Endothelial cell of umbilical vein (primary cell): ENCODE measurements around the gene SNORC. TPM values are rescaled to one million over a fixed set of nuclear protein-coding genes. Genes with fewer than 3 reads are reported as not detected.

Source experiments
- BruUV-seq: library from RNA; stranded (reverse); fragments of 400-500 nt; replicated peaks from 2 replicates; lab custom pipeline; 2021; lab: Mats Ljungman, UMichigan
- CTCF ChIA-PET: fragments of 300-600, 350-600 bp; sonication (Branson Sonifier 250); formaldehyde crosslinking; loops from one replicate; lab custom pipeline; 2021; ENCODE audit warnings: antibody characterized with exemption, inconsistent platforms; lab: Charles Lee
- POLR2A ChIA-PET: fragments of 300-600, 350-600 bp; sonication (Branson Sonifier 250); formaldehyde crosslinking; loops from one replicate; lab custom pipeline; 2021; ENCODE audit warnings: antibody characterized with exemption, inconsistent platforms; lab: Charles Lee
- DNase-seq: peaks from one replicate; pipeline ENCODE4 v3.0.0-alpha.2; 2011; ENCODE audit warnings: low read depth, low spot score
- FAIRE-seq: peaks from 2 replicates; lab custom pipeline; 2011; peaks lifted over from hg19 to GRCh38; lab: Jason Lieb, UNC
- H2AFZ ChIP-seq: 2 replicates; pipeline ENCODE4 v1.6.0; 2012; ENCODE audit warnings: low read depth, low read length, control low read depth, inconsistent platforms
- H3K27ac ChIP-seq: 2 replicates; pipeline ENCODE4 v1.5.1; 2011; ENCODE audit warnings: low read depth, mild to moderate bottlenecking, control low read depth, low read length, moderate library complexity; ENCODE audit not compliant: insufficient read depth
- H3K27me3 ChIP-seq, 2 experiments: 2 replicates each; pipeline versions ENCODE4 v1.6.0 to v1.6.1; 2011; ENCODE audit warnings: low read length in 2 of 2, mixed read lengths in 1 of 2; ENCODE audit not compliant: control insufficient read depth in 2 of 2, insufficient read depth in 2 of 2
- H3K36me3 ChIP-seq, 2 experiments: 2 replicates in 1 of 2; 3 replicates in 1 of 2; pipeline ENCODE4 v1.5.1; 2011; ENCODE audit warnings: low read length in 2 of 2, mild to moderate bottlenecking in 1 of 2, moderate library complexity in 1 of 2; ENCODE audit not compliant: control insufficient read depth in 2 of 2, insufficient read depth in 2 of 2; ENCODE audit errors: extremely low read depth in 1 of 2
- H3K4me1 ChIP-seq: 3 replicates; pipeline ENCODE4 v1.5.1; 2011; ENCODE audit warnings: mild to moderate bottlenecking, low read length; ENCODE audit not compliant: control insufficient read depth, insufficient read depth; ENCODE audit errors: extremely low read depth
- H3K4me2 ChIP-seq: 2 replicates; pipeline ENCODE4 v1.6.1; 2011; ENCODE audit warnings: low read length, control low read depth, mixed read lengths; ENCODE audit not compliant: insufficient read depth
- H3K4me3 ChIP-seq, 3 experiments: fragments of 200-600 bp in 1 of 3; sonication (generic), shearing (Covaris generic) in 1 of 3; replicated peaks in 1 of 3; 2 replicates each; pipeline ENCODE4 v1.5.1; 2011 to 2016; ENCODE audit warnings: control low read depth in 3 of 3, low read length in 3 of 3, mild to moderate bottlenecking in 2 of 3, inconsistent platforms in 1 of 3, low read depth in 1 of 3, moderate library complexity in 1 of 3; ENCODE audit not compliant: insufficient read depth in 1 of 3
- H3K79me2 ChIP-seq: 2 replicates; pipeline ENCODE4 v1.6.0; 2012; ENCODE audit warnings: low read length, inconsistent platforms; ENCODE audit not compliant: control insufficient read depth, insufficient read depth
- H3K9ac ChIP-seq: replicated peaks from 2 replicates; pipeline ENCODE3; 2011; ENCODE audit warnings: low read length, control low read depth; ENCODE audit not compliant: insufficient read depth; ENCODE audit errors: extremely low read depth
- H3K9me1 ChIP-seq: replicated peaks from 3 replicates; pipeline ENCODE4 v1.6.0; 2011; ENCODE audit warnings: mild to moderate bottlenecking, low read length; ENCODE audit not compliant: control insufficient read depth, insufficient read depth; ENCODE audit errors: extremely low read depth
- H3K9me3 ChIP-seq: replicated peaks from 2 replicates; pipeline ENCODE4 v1.5.1; 2012; ENCODE audit warnings: low read length, inconsistent platforms; ENCODE audit not compliant: control insufficient read depth, insufficient read depth
- H4K20me1 ChIP-seq: replicated peaks from 2 replicates; pipeline ENCODE3; 2011; ENCODE audit warnings: mild to moderate bottlenecking, low read length; ENCODE audit not compliant: control insufficient read depth, insufficient read depth; ENCODE audit errors: extremely low read depth
- CTCF ChIP-seq, 2 donors: IDR thresholded peaks; 1 replicate in 1 of 2; 2 replicates in 1 of 2; pipeline ENCODE4 v1.5.1; 2011; ENCODE audit warnings: low read length in 2 of 2, mild to moderate bottlenecking in 2 of 2, moderate library complexity in 2 of 2, control low read depth in 1 of 2, inconsistent platforms in 1 of 2, low read depth in 1 of 2; ENCODE audit not compliant: insufficient read depth in 1 of 2; ENCODE audit errors: extremely low read depth in 1 of 2
- EZH2 ChIP-seq: IDR thresholded peaks from 2 replicates; pipeline ENCODE4 v1.6.1; 2012; ENCODE audit warnings: borderline replicate concordance, low read depth, mild to moderate bottlenecking, moderate library complexity, low read length, inconsistent platforms; ENCODE audit not compliant: severe bottlenecking
- FOS ChIP-seq: IDR thresholded peaks from 2 replicates; pipeline ENCODE4 v1.6.1; 2011; ENCODE audit warnings: mild to moderate bottlenecking, low read length, moderate library complexity, borderline replicate concordance; ENCODE audit not compliant: insufficient read depth
- GATA2 ChIP-seq: IDR thresholded peaks from 2 replicates; pipeline ENCODE4 v1.7.0; 2011; ENCODE audit warnings: low read depth, mild to moderate bottlenecking, moderate library complexity, mixed read lengths, low read length; ENCODE audit not compliant: insufficient read length, insufficient read depth
- JUN ChIP-seq: IDR thresholded peaks from 2 replicates; pipeline ENCODE4 v1.6.1; 2011; ENCODE audit warnings: borderline replicate concordance, low read depth; ENCODE audit not compliant: insufficient read length, insufficient read depth
- MYC ChIP-seq: IDR thresholded peaks from one replicate; pipeline ENCODE4 v1.6.1; 2011; ENCODE audit warnings: mild to moderate bottlenecking, low read depth, low read length
- POLR2A ChIP-seq: IDR thresholded peaks from 2 replicates; pipeline ENCODE4 v1.6.1; 2012; ENCODE audit warnings: low read depth, mild to moderate bottlenecking, control low read depth, low read length
- POLR2AphosphoS5 ChIP-seq: IDR thresholded peaks from 2 replicates; pipeline ENCODE4 v1.6.1; 2012; ENCODE audit warnings: low read depth, mild to moderate bottlenecking, control low read depth, low read length, moderate library complexity; ENCODE audit not compliant: insufficient read depth
- dilution Hi-C: fragments of 300-500 bp; cut with MboI; formaldehyde crosslinking; loops from one replicate; pipeline ENCODE4 v1.15.0; 2019; ENCODE audit warnings: low sequenced_read_pairs; ENCODE audit not compliant: extremely low pct_ligation_motif_present
- intact Hi-C: fragments of 100-400 bp; cut with micrococcal nuclease; formaldehyde crosslinking; loops from one replicate; pipeline ENCODE4 v1.10.0; 2022
- polyA plus RNA-seq, 4 experiments: library from polyadenylated mRNA; depleted of rRNA in 3 of 4; stranded (reverse) in 3 of 4; unstranded in 1 of 4; fragments of >200 nt; gene quantifications; 2 replicates each; pipeline versions ENCODE4 v1.2.1 to v1.2.3, GENCODE V29; 2011 to 2012; ENCODE audit warnings: missing spikeins in 1 of 4
- total RNA-seq: library from RNA; stranded (reverse); gene quantifications from 2 replicates; pipeline ENCODE4 v1.2.3, GENCODE V29; 2021
- TF ChIP-seq, protein P1 (sequence below): IDR thresholded peaks from 2 replicates; pipeline ENCODE4 v1.6.1; 2011; ENCODE audit not compliant: insufficient read depth, insufficient read length

The SNORC gene
- total and polyA plus RNA-seq, 2 donors (not counting 3 experiments of a cell fraction or from before 2014, with no cell fraction given): 1.4 to 4.0 TPM

- no peak overlapping the region for H3K4me2 ChIP-seq
- H3K27ac ChIP-seq: no peak overlapping the region
- H3K9me1 ChIP-seq: no peaks in the 10 kb centered on the region
- no TSS peak for BruUV-seq
- H3K9me3 ChIP-seq: no peaks in the 10 kb centered on the region
- no peak overlapping the region for H3K4me3 ChIP-seq
- H2AFZ ChIP-seq: no peak overlapping the region
- intact Hi-C loops (no loop called here), dilution Hi-C loops (no loop called here)
- H3K79me2 ChIP-seq: no peaks in the 10 kb centered on the region
- H4K20me1 ChIP-seq: no peaks in the 10 kb centered on the region
- no peak for DNase-seq
- no peaks in the 10 kb centered on the region for H3K4me1 ChIP-seq
- ChIA-PET CTCF (no interaction called here), POLR2A (no interaction called here)
- no peak for FAIRE-seq
- TF ChIP-seq EZH2: no peak
- no peak for TF ChIP-seq FOS
- TF ChIP-seq POLR2A: no peak
- no peak for TF ChIP-seq CTCF (IDR thresholded peaks at IDR 0.05; ENCODE audit: extremely low read depth in 1 of 2, insufficient read depth in 1 of 2, low read depth in 1 of 2, low read length in 2 of 2)
- TF ChIP-seq, protein P1, sequence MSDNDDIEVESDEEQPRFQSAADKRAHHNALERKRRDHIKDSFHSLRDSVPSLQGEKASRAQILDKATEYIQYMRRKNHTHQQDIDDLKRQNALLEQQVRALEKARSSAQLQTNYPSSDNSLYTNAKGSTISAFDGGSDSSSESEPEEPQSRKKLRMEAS: no peak
- TF ChIP-seq MYC: no peak
- no peak for TF ChIP-seq POLR2AphosphoS5
- TF ChIP-seq JUN: no peak
- TF ChIP-seq GATA2: no peak
- no peaks in the 10 kb centered on the region for H3K27me3 ChIP-seq
- H3K9ac ChIP-seq: no peak overlapping the region
- no peaks in the 10 kb centered on the region for H3K36me3 ChIP-seq
Observed at GRCh38 chr2:232892843-232893242, 22.8 kb downstream of the SNORC start.
